Ramos (cell line): ENCODE data around the gene C1QC.

Experiments used
- in situ Hi-C: fragments of 300-500 bp; cut with MboI; formaldehyde crosslinking; loops from one replicate; pipeline ENCODE4 v1.14.3; 2022; ENCODE audit warnings: low sequenced_read_pairs; ENCODE audit not compliant: unreplicated experiment

The C1QC gene

GRCh38 chr1:22618056-22618455, 25.4 kb upstream of the C1QC start:
- in situ Hi-C loops = no loop called here

- in situ Hi-C loops = no loop called here
These were observed 24.2 kb upstream of the C1QC start for GRCh38 chr1:22619252-22619651.

- in situ Hi-C loops = no loop called here
These were observed 23.6 kb upstream of the C1QC start for GRCh38 chr1:22619798-22620197.

GRCh38 chr1:22621761-22622160, 21.7 kb upstream of the C1QC start:
- in situ Hi-C loops = no loop called here

GRCh38 chr1:22625262-22625925, 18.0 kb upstream of the C1QC start:
- in situ Hi-C loops = no loop called here

- in situ Hi-C loops = no loop called here
These were observed 16.9 kb upstream of the C1QC start for GRCh38 chr1:22626237-22627157.

- in situ Hi-C loops = no loop called here
These were observed 16.1 kb upstream of the C1QC start for GRCh38 chr1:22627331-22627730.

GRCh38 chr1:22628698-22629444, 14.6 kb upstream of the C1QC start:
- in situ Hi-C loops = no loop called here

GRCh38 chr1:22629886-22630285, 13.5 kb upstream of the C1QC start:
- in situ Hi-C loops = no loop called here

- in situ Hi-C loops = no loop called here
These were observed 9.6 kb upstream of the C1QC start for GRCh38 chr1:22633697-22634463.

- in situ Hi-C loops = loop anchor here (5.0 kb wide), 1 partner anchor 218 kb away; no protein-coding TSS in a partner anchor
These were observed 8.0 kb upstream of the C1QC start for GRCh38 chr1:22635436-22635835.

- in situ Hi-C loops = loop anchor here (5.0 kb wide), 1 partner anchor 219 kb away; no protein-coding TSS in a partner anchor
These were observed 7.1 kb upstream of the C1QC start, which contains the start of gene C1QA for GRCh38 chr1:22636353-22636752. Gene C1QA (plus strand): TSS chr1:22636628. CDS start chr1:22637617, 989 bp downstream.

GRCh38 chr1:22636927-22637326, 6.5 kb upstream of the C1QC start:
- in situ Hi-C loops = loop anchor here (5.0 kb wide), 1 partner anchor 220 kb away; no protein-coding TSS in a partner anchor

- in situ Hi-C loops = loop anchor here (5.0 kb wide), 1 partner anchor 221 kb away; no protein-coding TSS in a partner anchor
These were observed 5.5 kb upstream of the C1QC start for GRCh38 chr1:22637907-22638445.

- in situ Hi-C loops = loop anchor here (5.0 kb wide), 1 partner anchor 221 kb away; no protein-coding TSS in a partner anchor
These were observed 4.8 kb upstream of the C1QC start for GRCh38 chr1:22638476-22639234.

- in situ Hi-C loops = loop anchor here (5.0 kb wide), 1 partner anchor 222 kb away; no protein-coding TSS in a partner anchor
These were observed 4.1 kb upstream of the C1QC start for GRCh38 chr1:22639286-22639685.

GRCh38 chr1:22641247-22641646, 2.2 kb upstream of the C1QC start:
- in situ Hi-C loops = loop anchor here (10.0 kb wide), 1 partner anchor 516 kb away; no protein-coding TSS in a partner anchor

GRCh38 chr1:22641906-22642636, 1.4 kb upstream of the C1QC start:
- in situ Hi-C loops = loop anchor here (10.0 kb wide), 1 partner anchor 517 kb away; no protein-coding TSS in a partner anchor
